WTC11 (cell line): Measurements from ENCODE around the gene SRPRB. TPM values are rescaled to one million over a fixed set of nuclear protein-coding genes. Genes with fewer than 3 reads are reported as not detected.

Experiments used
- ATAC-seq: fragments of 200-7000 bp; cut with Tn5 transposase; 2 replicates; pipeline ENCODE4 v1.10.0; 2021; ENCODE audit warnings: mild to moderate bottlenecking, moderate library complexity
- CTCF ChIA-PET: fragments of 300-600 bp; sonication (Branson Sonifier 250); formaldehyde crosslinking; loops from one replicate; lab custom pipeline; 2021; ENCODE audit warnings: antibody characterized with exemption; lab: Charles Lee
- POLR2A ChIA-PET: fragments of 350-600 bp; sonication (Branson Sonifier 250); formaldehyde crosslinking; loops from one replicate; lab custom pipeline; 2021; ENCODE audit warnings: antibody characterized with exemption; lab: Charles Lee
- DNase-seq: peaks from one replicate; pipeline ENCODE4 v3.0.0; 2021; ENCODE audit warnings: low spot score
- H3K27ac Mint-ChIP-seq: 2 replicates; pipeline ENCODE4 v1.8.0; 2021; ENCODE audit warnings: mixed read lengths
- H3K27me3 Mint-ChIP-seq: 2 replicates; pipeline ENCODE4 v1.8.0; 2021; ENCODE audit warnings: low read depth, mild to moderate bottlenecking, moderate library complexity, mixed read lengths
- H3K36me3 Mint-ChIP-seq: 2 replicates; pipeline ENCODE4 v1.8.0; 2021; ENCODE audit warnings: mixed read lengths
- H3K4me1 Mint-ChIP-seq: 2 replicates; pipeline ENCODE4 v1.8.0; 2022; ENCODE audit warnings: mixed read lengths
- H3K4me3 Mint-ChIP-seq: 2 replicates; pipeline ENCODE4 v1.8.0; 2021; ENCODE audit warnings: mild to moderate bottlenecking, moderate library complexity, mixed read lengths
- H3K9me3 Mint-ChIP-seq: 2 replicates; pipeline ENCODE4 v1.8.0; 2021; ENCODE audit warnings: mixed read lengths
- GABPB1 ChIP-seq: sonication (generic); formaldehyde crosslinking; IDR thresholded peaks from 2 replicates; pipeline ENCODE4 v1.8.1; 2023; ENCODE audit warnings: mild to moderate bottlenecking, missing genetic modification reagents
- GRHL2 ChIP-seq: fragments of 250-450 bp; sonication (Bioruptor Pico); IDR thresholded peaks from 2 replicates; pipeline ENCODE4 v1.8.0; 2022; ENCODE audit warnings: mild to moderate bottlenecking, moderate library complexity; ENCODE audit not compliant: insufficient replicate concordance, severe bottlenecking
- HMGA2 ChIP-seq: fragments of 250-450 bp; sonication (Bioruptor Pico); IDR thresholded peaks from 2 replicates; pipeline ENCODE4 v1.4.0; 2021; ENCODE audit warnings: mild to moderate bottlenecking, moderate library complexity
- JUN ChIP-seq: sonication (generic); formaldehyde crosslinking; IDR thresholded peaks from 2 replicates; pipeline ENCODE4 v1.8.0; 2023; ENCODE audit warnings: mild to moderate bottlenecking, missing genetic modification reagents
- PRRX2 ChIP-seq: fragments of 250-450 bp; sonication (Bioruptor Pico); IDR thresholded peaks from 2 replicates; pipeline ENCODE4 v1.8.0; 2021; ENCODE audit warnings: mild to moderate bottlenecking
- SMAD4 ChIP-seq: sonication (generic); formaldehyde crosslinking; IDR thresholded peaks from 2 replicates; pipeline ENCODE4 v1.8.0; 2022; ENCODE audit warnings: mild to moderate bottlenecking, missing genetic modification reagents
- TCF7 ChIP-seq: sonication (generic); formaldehyde crosslinking; IDR thresholded peaks from 2 replicates; pipeline ENCODE4 v1.8.0; 2022; ENCODE audit warnings: mild to moderate bottlenecking, low read depth, missing genetic modification reagents, moderate library complexity
- TEAD4 ChIP-seq: sonication (generic); formaldehyde crosslinking; IDR thresholded peaks from 2 replicates; pipeline ENCODE4 v1.8.0; 2022; ENCODE audit warnings: mild to moderate bottlenecking, missing genetic modification reagents
- ZBTB21 ChIP-seq: sonication (generic); formaldehyde crosslinking; IDR thresholded peaks from 2 replicates; pipeline ENCODE4 v1.8.1; 2023; ENCODE audit warnings: mild to moderate bottlenecking, missing genetic modification reagents, borderline replicate concordance
- total RNA-seq: library from RNA; stranded (reverse); gene quantifications from 3 replicates; pipeline ENCODE4 v1.2.3, GENCODE V29; 2021
- TF ChIP-seq, protein P1 (sequence below): fragments of 250-450 bp; sonication (Bioruptor Pico); IDR thresholded peaks from 2 replicates; pipeline ENCODE4 v1.9.0; 2021; ENCODE audit warnings: mild to moderate bottlenecking, borderline replicate concordance
- TF ChIP-seq, protein P2 (sequence below): sonication (generic); formaldehyde crosslinking; IDR thresholded peaks from 2 replicates; pipeline ENCODE4 v1.8.1; 2022; ENCODE audit warnings: low read depth, mild to moderate bottlenecking, moderate library complexity, missing genetic modification reagents, borderline replicate concordance
- TF ChIP-seq, protein P3 (sequence below): sonication (generic); formaldehyde crosslinking; IDR thresholded peaks from 2 replicates; pipeline ENCODE4 v1.8.1; 2022; ENCODE audit warnings: low read depth, missing genetic modification reagents, borderline replicate concordance
- TF ChIP-seq, protein P4 (sequence below): fragments of 250-450 bp; sonication (Bioruptor Pico); IDR thresholded peaks from 2 replicates; pipeline ENCODE4 v1.9.0; 2021; ENCODE audit warnings: mild to moderate bottlenecking
- TF ChIP-seq, protein P5 (sequence below): sonication (generic); formaldehyde crosslinking; IDR thresholded peaks from 2 replicates; pipeline ENCODE4 v1.8.0; 2023; ENCODE audit warnings: missing genetic modification reagents
- TF ChIP-seq, protein P6 (sequence below): sonication (generic); formaldehyde crosslinking; IDR thresholded peaks from 2 replicates; pipeline ENCODE4 v1.8.1; 2023; ENCODE audit warnings: mild to moderate bottlenecking, missing genetic modification reagents
- TF ChIP-seq, protein P7 (sequence below): fragments of 250-450 bp; sonication (Bioruptor Pico); IDR thresholded peaks from 2 replicates; pipeline ENCODE4 v2.1.2; 2022; ENCODE audit warnings: mild to moderate bottlenecking, moderate library complexity
- TF ChIP-seq, protein P8 (sequence below): sonication (generic); formaldehyde crosslinking; IDR thresholded peaks from 2 replicates; pipeline ENCODE4 v1.8.0; 2022; ENCODE audit warnings: mild to moderate bottlenecking, missing genetic modification reagents
- TF ChIP-seq, protein P9 (sequence below): sonication (generic); formaldehyde crosslinking; IDR thresholded peaks from 2 replicates; pipeline ENCODE4 v1.8.1; 2022; ENCODE audit warnings: mild to moderate bottlenecking, moderate library complexity, missing genetic modification reagents

SRPRB gene
- total RNA-seq, 1 experiment from 2014 or later, result 40.9 TPM

DNA sequence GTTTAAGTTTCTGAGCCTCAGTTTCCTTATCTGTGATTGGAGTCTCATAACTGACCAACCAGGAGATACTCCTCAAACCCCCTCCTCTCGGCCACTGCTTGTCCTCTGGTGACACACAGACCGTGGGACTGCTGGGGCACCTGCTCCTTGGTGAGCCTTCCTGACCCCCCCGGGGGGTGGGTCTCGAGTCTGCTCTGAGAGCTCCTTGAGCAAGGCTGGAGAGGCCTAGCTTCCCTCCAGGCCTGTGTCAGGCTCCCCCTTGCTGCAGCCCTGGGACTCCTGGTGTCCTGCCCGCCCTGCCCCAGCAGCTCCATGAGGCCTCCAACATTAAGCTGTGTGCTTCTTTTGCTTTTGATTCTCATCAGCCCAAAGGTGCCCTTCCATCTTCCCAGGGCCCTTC is 27.7 kb downstream of the SRPRB start:
- Mint-ChIP-seq H3K9me3 (no peaks in the 10 kb centered on the region), H3K4me3 (no peak overlapping the region), H3K36me3 (no peaks in the 10 kb centered on the region), H3K4me1 (no peaks in the 10 kb centered on the region), H3K27me3 (no peaks in the 10 kb centered on the region), H3K27ac (no peak overlapping the region)
- CTCF ChIA-PET, result interaction anchor here (0.6 to 1.8 kb wide), 11 partner anchors 8 to 88 kb away, joined by 3 to 9 read pairs (median 4); no protein-coding TSS in a partner anchor
- ATAC-seq, result no peak
- no peak for DNase-seq
- TF ChIP-seq HMGA2 (CRISPR knock-in tag) (no peak), ZBTB21 (no peak), SMAD4 (no peak), PRRX2 (CRISPR knock-in tag) (no peak), TEAD4 (CRISPR knock-in tag) (no peak), JUN (no peak), GABPB1 (CRISPR knock-in tag) (no peak), GRHL2 (CRISPR knock-in tag) (no peak), TCF7 (CRISPR knock-in tag) (no peak)
- TF ChIP-seq, protein P1, sequence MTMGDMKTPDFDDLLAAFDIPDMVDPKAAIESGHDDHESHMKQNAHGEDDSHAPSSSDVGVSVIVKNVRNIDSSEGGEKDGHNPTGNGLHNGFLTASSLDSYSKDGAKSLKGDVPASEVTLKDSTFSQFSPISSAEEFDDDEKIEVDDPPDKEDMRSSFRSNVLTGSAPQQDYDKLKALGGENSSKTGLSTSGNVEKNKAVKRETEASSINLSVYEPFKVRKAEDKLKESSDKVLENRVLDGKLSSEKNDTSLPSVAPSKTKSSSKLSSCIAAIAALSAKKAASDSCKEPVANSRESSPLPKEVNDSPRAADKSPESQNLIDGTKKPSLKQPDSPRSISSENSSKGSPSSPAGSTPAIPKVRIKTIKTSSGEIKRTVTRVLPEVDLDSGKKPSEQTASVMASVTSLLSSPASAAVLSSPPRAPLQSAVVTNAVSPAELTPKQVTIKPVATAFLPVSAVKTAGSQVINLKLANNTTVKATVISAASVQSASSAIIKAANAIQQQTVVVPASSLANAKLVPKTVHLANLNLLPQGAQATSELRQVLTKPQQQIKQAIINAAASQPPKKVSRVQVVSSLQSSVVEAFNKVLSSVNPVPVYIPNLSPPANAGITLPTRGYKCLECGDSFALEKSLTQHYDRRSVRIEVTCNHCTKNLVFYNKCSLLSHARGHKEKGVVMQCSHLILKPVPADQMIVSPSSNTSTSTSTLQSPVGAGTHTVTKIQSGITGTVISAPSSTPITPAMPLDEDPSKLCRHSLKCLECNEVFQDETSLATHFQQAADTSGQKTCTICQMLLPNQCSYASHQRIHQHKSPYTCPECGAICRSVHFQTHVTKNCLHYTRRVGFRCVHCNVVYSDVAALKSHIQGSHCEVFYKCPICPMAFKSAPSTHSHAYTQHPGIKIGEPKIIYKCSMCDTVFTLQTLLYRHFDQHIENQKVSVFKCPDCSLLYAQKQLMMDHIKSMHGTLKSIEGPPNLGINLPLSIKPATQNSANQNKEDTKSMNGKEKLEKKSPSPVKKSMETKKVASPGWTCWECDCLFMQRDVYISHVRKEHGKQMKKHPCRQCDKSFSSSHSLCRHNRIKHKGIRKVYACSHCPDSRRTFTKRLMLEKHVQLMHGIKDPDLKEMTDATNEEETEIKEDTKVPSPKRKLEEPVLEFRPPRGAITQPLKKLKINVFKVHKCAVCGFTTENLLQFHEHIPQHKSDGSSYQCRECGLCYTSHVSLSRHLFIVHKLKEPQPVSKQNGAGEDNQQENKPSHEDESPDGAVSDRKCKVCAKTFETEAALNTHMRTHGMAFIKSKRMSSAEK, result no peak
- TF ChIP-seq, protein P2, sequence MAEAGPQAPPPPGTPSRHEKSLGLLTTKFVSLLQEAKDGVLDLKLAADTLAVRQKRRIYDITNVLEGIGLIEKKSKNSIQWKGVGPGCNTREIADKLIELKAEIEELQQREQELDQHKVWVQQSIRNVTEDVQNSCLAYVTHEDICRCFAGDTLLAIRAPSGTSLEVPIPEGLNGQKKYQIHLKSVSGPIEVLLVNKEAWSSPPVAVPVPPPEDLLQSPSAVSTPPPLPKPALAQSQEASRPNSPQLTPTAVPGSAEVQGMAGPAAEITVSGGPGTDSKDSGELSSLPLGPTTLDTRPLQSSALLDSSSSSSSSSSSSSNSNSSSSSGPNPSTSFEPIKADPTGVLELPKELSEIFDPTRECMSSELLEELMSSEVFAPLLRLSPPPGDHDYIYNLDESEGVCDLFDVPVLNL, result no peak
- TF ChIP-seq, protein P3, sequence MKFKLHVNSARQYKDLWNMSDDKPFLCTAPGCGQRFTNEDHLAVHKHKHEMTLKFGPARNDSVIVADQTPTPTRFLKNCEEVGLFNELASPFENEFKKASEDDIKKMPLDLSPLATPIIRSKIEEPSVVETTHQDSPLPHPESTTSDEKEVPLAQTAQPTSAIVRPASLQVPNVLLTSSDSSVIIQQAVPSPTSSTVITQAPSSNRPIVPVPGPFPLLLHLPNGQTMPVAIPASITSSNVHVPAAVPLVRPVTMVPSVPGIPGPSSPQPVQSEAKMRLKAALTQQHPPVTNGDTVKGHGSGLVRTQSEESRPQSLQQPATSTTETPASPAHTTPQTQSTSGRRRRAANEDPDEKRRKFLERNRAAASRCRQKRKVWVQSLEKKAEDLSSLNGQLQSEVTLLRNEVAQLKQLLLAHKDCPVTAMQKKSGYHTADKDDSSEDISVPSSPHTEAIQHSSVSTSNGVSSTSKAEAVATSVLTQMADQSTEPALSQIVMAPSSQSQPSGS (CRISPR knock-in tag), result no peak
- TF ChIP-seq, protein P4, sequence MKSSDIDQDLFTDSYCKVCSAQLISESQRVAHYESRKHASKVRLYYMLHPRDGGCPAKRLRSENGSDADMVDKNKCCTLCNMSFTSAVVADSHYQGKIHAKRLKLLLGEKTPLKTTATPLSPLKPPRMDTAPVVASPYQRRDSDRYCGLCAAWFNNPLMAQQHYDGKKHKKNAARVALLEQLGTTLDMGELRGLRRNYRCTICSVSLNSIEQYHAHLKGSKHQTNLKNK, result no peak
- TF ChIP-seq, protein P5, sequence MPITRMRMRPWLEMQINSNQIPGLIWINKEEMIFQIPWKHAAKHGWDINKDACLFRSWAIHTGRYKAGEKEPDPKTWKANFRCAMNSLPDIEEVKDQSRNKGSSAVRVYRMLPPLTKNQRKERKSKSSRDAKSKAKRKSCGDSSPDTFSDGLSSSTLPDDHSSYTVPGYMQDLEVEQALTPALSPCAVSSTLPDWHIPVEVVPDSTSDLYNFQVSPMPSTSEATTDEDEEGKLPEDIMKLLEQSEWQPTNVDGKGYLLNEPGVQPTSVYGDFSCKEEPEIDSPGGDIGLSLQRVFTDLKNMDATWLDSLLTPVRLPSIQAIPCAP (CRISPR knock-in tag), result no peak
- TF ChIP-seq, protein P6, sequence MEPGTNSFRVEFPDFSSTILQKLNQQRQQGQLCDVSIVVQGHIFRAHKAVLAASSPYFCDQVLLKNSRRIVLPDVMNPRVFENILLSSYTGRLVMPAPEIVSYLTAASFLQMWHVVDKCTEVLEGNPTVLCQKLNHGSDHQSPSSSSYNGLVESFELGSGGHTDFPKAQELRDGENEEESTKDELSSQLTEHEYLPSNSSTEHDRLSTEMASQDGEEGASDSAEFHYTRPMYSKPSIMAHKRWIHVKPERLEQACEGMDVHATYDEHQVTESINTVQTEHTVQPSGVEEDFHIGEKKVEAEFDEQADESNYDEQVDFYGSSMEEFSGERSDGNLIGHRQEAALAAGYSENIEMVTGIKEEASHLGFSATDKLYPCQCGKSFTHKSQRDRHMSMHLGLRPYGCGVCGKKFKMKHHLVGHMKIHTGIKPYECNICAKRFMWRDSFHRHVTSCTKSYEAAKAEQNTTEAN (CRISPR knock-in tag), result no peak
- TF ChIP-seq, protein P7, sequence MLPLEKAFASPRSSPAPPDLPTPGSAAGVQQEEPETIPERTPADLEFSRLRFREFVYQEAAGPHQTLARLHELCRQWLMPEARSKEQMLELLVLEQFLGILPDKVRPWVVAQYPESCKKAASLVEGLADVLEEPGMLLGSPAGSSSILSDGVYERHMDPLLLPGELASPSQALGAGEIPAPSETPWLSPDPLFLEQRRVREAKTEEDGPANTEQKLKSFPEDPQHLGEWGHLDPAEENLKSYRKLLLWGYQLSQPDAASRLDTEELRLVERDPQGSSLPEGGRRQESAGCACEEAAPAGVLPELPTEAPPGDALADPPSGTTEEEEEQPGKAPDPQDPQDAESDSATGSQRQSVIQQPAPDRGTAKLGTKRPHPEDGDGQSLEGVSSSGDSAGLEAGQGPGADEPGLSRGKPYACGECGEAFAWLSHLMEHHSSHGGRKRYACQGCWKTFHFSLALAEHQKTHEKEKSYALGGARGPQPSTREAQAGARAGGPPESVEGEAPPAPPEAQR (CRISPR knock-in tag), result no peak
- TF ChIP-seq, protein P8, sequence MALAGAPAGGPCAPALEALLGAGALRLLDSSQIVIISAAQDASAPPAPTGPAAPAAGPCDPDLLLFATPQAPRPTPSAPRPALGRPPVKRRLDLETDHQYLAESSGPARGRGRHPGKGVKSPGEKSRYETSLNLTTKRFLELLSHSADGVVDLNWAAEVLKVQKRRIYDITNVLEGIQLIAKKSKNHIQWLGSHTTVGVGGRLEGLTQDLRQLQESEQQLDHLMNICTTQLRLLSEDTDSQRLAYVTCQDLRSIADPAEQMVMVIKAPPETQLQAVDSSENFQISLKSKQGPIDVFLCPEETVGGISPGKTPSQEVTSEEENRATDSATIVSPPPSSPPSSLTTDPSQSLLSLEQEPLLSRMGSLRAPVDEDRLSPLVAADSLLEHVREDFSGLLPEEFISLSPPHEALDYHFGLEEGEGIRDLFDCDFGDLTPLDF (CRISPR knock-in tag), result no peak
- TF ChIP-seq, protein P9, sequence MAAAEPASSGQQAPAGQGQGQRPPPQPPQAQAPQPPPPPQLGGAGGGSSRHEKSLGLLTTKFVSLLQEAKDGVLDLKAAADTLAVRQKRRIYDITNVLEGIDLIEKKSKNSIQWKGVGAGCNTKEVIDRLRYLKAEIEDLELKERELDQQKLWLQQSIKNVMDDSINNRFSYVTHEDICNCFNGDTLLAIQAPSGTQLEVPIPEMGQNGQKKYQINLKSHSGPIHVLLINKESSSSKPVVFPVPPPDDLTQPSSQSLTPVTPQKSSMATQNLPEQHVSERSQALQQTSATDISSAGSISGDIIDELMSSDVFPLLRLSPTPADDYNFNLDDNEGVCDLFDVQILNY (CRISPR knock-in tag), result no peak
- POLR2A ChIA-PET, result no interaction called here
